Brain pericyte (primary cell): Measurements from ENCODE around the gene PTPN20.
"Not testable (repeated sequence)": the region's sequence is repeated elsewhere in the genome, so short reads cannot be mapped to it uniquely, and the experiment has no call there.

ENCODE experiments used
- DNase-seq: peaks from one replicate; pipeline ENCODE4 v3.0.0-alpha.2; 2012; ENCODE audit warnings: low read depth, low spot score

Gene PTPN20

DNA sequence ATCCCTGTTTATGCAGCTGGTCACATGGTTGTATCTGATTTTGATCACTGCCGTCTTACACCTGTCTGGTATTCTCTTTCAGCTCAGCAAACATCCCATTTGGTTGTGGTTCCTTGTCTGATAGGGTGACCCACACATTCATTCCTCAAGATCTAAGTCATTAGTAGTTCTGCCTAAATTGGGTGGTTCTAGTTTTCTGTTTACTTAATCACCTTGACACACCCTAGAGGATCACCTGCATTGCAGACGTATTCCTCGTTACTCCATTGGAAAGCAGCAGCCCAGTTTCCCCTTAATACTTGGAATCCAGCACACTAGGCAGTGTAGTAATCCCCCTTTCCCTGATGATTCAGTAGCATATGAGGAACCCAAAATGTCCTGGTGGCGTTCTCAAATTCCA lies 41.3 kb downstream of the PTPN20 start:
- DNase-seq: not testable (repeated sequence)

DNA sequence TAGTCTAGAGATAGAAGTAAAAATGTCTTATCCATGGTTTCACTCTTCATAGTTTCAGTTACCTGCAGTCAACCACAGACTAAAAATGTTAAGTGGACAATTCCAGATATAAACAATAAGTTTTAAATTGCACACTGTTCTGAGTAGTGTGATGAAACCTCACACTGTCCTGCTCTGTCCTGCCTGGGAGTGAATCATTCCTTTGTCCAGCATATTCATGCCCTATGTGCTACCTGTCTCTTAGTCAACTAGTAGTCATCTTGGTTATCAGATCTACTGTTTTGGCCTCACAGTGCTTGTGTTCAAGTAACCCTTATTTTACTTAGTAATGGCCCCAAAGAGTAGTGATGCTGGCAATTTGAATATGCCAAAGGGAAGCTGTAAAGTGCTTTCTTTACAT lies 49.5 kb downstream of the PTPN20 start:
- not testable (repeated sequence) for DNase-seq

DNA sequence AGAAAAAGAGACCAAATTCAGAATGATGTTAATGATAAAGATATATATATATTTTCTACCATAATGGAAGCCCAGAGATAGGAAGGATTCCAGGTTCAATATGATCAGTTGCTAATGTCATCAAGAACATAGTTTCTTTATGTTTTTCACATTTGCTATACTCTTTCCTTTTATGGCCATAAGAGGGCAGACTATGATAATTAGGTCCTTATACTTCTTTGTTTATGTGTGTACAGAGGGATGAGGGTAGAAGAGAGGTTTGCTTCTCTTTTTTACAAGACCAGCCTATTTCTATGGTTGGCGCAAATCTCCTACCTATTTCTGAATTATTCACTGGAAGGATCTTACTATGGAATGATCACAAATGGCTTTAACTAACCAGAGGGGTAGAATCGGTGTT lies 52.1 kb downstream of the PTPN20 start:
- not testable (repeated sequence) for DNase-seq

DNA sequence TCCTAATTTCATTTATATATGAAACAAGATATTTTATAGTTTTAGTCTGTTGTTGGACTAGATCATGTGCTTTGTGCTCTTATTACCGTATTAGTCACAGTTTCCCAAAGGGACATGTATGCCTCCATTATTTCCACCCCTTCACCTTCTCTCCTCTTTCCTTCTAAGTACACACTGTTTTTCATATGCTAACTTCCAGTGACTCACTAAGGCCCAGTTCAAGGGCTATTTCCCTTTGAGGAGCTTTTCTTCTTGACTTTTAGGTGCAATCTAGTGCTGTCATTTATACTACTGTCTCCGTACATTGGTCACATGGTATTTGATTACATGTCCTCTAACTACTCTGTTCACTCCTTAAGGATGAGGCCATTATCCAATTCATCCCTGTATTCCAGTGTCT lies 55.8 kb downstream of the PTPN20 start:
- DNase-seq: not testable (repeated sequence)

DNA sequence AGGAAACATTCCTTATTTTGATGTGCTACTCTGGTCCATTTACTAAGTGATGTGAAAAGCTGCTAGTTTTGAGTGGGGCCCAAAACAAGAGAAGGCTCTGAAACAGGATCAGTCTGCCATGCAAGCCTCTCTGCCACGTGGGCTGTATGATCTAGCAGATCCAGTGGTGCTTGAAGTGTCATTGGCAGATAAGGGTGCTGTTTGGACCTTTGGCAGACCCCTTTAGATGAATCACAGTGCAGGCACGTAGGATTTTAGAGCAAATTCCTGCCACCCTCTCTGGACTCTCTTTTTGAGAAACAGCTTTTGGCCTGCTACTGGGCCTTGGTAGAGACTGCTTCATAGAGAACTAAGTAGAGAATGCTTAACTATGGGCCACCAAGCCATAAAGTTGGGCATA lies 69.0 kb downstream of the PTPN20 start:
- not testable (repeated sequence) for DNase-seq

DNA sequence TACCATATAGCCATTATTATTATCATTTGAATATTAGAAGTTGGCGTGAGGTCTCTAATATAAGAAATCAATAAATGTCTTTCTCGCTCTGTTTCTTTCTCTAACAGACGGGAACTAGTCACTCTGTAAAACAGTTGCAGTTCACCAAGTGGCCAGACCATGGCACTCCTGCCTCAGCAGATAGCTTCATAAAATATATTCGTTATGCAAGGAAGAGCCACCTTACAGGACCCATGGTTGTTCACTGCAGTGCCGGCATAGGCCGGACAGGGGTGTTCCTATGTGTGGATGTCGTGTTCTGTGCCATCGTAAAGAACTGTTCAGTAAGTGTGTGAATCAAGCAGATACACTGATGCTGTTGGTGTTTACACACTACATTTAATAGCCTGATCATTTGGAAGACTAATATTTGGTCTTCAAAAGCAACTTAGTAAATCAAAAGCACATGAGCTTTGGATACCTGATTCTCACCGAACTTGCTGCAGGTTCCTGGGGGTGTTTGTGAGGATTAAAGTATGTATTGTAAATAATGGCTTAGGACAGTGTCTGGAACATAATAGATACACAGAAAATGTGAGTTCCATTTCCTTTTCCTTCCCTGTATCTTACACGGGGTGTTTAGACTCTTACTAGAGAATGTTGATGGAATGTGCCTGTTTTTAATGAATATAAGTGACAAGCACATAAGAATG lies 76.2 kb downstream of the PTPN20 start:
- DNase-seq: not testable (repeated sequence)

DNA sequence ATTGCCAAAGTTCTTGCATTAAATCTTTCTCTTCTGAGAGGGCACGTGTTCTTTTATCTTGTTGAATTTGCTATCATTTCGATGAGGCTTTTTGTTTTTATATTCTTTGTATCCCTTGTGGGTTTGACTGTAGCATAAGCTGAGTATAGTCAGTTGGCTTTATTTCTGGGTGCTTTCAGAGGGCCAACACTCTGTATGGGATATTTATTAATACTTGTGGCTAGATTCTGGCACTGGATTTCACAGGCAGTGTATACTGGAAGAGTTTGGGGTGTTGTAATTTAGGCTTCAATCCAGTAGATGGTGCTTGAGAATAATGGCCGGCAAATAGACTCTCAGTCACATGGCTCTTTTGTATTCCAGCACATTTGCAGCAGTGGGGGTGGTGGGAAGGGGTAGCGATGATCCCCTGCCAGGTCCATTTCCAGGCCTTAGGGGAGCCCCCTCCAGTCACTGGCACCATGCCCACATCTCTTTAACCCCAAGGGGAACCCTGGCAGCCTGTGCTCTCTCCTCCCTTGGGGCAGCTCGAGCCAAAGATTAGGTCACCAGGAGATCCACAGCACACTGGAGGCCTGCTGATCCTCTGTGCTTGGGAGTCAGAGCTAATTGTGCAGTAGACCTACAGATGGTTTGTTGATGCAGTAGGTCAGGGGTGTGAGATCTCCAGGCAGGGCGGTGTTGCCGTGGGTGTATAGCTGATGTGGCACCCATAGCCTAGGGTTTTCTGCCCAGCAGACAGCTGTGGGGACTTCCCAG lies 81.8 kb downstream of the PTPN20 start:
- DNase-seq: no peak

DNA sequence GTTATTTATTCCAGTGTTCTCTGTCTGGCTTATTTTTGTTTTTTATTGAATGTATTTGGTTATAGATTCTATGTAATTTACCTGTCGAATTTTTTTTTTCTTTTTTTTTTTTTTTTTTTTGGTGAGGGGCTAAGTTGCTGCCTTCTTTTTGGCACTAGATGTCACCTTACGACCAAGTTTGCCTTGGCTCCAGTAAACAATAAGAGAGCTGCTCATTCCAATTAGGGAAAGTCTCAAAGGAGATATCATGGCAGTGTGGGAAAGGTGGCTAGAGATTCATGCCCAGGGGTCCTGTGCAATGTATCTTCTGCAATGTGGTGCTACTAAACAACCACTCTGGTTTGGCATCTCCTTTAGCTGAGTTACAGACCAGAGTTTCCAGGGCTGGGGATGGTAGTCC lies 84.0 kb downstream of the PTPN20 start:
- no peak for DNase-seq

DNA sequence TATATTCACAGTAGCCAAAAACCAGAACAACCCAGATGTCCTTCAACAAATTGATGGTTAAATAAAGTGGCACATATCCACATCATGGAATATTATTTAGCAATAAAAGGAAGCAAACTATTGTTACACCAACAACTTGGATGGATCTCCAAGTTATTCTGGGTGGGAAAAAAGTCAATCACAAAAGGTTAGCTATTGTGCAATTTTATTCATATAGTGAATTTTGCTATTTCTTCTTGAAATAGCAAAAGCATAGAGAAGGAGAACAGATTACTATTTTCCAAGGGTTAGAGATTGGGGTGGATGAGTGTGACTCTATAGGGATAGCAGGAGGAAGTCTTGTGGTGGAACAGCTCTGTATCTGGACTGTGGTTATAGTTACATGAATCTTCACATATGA lies 87.0 kb downstream of the PTPN20 start:
- DNase-seq: no peak

DNA sequence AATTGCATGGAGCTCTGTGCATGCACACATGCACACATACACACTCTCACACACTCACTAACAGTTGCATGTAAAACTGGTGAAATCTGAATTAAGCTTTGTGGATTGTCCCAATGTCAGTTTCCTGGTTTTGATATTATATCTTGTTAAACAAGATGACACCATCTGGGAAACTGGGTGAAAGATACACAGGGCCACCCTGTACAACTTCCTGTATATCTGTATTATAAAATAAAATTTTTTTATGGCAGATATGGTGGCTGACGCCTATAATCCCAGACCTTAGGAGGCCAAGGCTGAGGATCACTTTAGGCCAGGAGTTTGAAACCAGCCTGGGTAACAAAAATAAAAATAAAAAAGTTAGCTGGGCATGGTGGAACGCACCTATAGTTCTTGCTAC lies 87.4 kb downstream of the PTPN20 start:
- no peak for DNase-seq

DNA sequence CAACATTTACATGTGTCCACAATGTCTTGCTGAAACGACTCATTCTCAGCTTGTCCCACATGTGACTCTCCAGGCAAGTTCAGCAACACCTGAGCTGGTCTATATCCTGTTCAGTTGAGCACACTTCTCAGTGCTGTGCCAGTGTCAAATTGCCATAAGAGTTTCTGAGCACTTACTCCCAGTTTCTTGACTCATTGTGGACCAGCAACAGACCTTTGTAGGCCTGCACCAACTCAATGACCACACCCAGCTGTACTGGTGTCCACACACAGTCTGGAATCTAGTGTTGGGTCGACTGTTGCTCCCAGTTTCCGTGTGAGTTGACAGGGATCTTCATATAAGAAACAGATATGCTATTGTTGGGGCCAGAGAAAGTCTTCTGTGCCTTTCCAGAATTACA lies 88.0 kb downstream of the PTPN20 start:
- no peak for DNase-seq

DNA sequence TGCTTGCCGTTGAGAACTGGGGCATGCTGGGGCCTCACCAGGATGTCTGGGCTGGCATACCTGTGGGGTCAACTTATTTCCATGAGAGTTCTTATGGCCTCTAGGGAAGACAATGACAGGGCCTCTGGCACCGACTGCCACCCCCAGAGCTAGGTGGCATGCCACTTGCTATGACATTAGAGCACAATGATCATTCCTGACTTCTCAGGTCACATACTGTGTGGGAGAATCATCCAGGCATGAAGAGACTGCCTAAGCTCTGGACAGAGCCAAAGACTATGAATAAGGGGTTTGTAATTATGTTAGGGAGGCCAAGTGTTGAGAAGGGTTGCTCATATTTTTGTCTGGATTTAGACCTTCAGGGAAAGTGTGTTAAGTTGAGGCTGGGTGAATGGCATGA lies 97.5 kb downstream of the PTPN20 start:
- no peak for DNase-seq

DNA sequence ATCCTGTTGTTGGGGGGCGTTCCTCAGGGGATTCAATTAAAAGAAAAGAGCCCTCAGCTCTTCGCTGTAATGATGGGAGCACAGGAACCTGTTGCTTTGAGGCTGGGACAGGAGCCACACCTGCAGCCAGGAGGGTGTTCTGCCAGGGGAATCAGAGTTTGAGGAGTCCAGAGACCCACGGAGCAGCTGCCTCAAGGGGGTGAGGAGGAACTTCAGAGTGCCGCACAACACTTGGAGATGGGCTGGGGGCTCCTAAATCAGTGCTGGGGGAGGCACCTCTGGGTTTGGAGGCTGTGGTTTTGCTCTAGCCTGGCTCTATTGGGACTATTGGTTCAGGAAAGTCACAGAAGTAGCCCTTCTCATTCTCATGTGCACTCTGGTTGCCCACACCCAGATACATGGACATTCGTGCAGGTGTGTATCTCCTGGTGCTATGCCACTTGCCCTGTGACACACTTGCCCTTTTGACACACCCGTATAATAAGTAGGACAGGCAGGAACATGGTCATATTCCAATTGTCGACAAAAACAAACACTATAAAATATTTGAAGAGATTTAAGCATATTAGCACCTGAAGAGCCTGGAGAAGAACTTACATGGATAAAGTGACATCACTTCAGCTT lies 98.1 kb downstream of the PTPN20 start:
- DNase-seq: no peak

DNA sequence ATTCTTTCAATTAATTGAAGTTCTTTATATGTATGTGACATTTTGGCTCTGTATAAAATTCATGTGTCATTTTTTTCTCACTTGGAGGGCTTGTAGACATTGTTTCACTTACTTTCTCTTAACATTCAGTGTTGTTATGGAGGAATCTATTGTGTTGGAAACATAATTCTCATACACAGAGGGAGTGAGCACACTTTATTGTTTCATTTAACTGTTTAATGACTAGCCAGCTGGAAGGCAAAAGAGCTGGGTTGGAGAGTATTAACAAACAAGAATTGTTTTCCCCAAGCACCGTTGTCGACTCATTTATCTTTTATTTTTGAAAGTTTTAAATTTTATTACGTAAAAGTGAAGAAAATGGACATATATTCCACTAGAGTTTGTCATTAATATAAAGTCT lies 98.8 kb downstream of the PTPN20 start:
- DNase-seq: no peak

DNA sequence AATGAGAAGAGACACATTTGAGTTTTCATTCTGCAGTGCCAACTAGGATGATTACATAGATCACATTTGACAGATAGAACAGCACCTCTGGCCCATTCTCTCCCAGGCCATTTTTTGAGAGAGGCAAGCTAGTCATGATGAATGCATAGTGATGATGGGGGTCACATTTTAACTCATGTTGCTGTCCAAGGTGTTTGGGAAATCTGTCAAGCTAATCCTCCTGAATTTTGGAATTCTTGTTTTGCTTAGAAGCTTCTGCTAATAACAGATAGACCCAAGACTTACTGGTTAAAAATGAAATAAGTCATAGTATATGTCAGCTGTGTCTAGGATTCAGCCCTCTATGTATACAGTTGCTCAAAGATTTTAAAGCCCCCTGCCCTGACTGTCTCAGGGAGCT lies 101.0 kb downstream of the PTPN20 start:
- DNase-seq: no peak

DNA sequence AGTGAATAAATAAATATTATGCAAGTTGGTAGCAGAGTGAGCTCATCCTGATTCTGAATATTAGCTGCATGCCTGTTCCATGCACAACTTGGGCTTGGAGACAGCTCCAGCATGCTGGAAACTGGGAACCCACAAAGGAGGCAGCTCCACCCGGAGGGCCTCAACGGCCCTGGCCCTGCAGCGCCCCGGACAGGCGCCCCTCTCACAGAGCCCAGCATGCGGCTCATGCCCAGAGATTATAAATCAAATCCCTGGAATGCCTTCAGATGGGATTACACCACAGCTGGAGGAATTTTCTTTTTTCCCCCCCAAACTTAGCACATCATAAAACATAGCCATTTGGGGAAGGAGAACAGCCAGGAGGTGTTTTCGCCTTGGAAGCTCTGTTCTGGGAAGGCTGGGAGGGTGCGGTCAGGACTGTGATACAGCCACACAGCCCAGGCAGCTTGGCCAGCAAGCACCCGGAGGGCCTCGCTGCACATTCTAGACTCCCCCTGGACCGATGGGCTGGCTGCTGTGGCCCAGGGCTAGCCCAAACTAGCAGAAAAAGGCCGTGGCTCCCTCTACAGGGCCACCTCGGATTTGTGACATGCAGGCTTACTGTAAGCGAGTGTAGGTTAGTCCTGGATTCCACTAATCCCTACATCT lies 102.4 kb downstream of the PTPN20 start:
- no peak for DNase-seq

DNA sequence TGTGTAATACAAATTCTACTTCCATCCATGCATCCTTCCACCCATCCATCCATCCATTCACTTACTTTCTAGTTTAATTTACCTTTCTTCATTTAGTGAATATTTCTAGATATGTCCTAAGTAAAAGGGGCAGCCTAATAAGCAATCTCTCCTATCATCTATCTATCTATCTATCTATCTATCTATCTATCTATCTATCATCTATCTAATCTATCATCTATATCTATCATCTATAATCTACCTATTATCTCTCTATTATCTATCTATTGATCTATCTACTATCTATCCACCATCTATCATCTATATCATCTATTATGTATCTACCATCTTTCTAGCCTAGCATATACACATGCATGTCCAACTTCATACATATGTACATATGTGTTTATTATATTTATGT lies 104.2 kb downstream of the PTPN20 start:
- no peak for DNase-seq

DNA sequence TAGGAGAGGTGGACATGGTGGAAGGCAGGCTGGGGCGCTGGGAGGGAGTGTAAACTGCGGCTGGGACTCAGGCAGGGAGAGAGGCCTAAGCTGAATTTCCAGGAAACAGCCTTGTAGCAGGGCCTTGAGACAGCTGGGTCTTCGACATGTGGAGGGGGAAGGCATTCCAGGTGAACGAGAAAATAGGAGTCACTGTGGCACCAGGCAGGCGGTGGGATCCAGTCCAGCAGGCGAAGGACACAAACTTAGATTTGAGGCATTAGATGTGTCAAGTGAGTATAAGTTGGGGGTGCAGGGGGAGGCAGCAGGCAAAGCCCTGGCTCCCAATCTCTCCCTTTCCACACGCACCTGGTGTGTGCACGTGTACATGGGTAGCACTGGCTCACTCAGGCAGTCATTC lies 105.3 kb downstream of the PTPN20 start:
- DNase-seq: no peak

DNA sequence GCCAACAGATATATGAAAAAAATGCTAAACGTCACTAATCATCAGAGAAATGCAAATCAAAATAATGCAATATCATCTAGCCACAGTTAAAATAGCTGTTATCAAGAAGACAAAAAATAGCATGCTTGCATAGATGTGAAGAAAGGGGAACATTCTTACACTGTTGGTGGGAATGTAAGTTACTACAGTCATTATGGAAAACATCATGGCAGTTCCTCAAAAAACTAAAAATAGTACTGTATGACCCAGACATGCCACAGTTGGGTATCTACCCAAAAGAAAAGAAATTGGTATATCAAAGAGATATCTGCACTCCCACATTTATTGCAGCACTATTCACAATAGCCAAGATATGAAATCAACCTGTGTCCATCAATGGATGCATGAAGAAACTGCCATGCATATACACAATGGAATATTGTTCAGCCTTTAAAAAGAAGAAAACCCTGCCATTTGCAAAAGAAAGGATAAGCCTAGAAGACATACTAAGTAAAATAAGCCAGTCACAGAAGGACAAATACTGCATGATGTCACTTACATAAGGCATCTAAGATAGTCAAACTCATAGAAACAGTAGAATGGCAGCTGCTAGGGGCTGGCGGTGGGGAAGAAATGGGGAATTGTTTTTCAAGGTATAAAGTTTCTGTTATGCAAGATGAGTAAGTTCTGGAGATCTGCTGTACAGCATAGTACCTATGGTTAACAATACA lies 107.0 kb downstream of the PTPN20 start:
- DNase-seq: no peak

DNA sequence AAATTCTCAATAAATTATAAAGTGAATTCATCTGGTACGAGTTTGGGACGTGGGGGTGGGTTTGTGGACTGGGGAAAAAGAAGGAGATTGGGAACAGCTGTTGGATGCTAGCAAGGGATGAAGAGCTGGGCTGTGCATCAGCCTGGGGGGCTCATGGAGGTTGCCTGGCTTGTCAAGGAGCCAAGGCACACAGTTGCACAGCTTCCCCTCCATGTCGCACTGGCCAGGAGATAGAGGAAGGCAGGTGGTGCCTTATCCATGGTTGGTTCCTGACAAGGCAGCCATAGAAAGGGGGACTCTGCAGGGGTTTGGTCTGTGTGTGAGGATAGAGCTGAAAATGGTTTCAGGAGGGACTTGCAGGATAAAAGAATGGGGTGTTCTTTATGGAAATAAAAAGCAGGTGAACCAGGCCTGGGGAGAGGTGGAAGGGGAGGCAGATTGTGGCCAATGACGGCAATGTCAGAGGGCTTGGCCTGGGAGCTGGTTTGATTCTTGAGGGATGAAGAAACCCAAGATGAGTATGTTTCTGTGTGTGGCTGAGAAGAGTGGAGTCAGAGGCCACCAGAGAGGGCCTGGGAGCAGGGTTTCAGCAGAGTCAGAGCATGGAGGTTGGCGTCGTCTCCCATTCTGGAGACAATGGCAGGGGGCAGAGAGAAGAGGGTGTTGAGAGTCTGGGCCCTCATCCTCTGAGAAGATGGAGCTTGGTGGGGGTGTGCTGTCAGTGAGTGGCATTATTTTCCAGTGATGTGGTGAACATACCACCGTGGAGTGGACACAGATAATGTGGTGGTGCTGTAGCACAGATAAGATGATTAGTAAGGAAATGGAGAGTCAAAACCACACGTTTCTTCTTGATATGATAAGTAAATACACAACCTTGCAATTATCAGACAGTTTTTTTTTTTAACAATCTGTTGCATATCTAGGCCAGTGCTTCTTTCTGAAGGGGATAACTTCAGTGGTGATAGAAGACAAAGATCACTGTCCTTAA lies 108.2 kb downstream of the PTPN20 start:
- DNase-seq: no peak

DNA sequence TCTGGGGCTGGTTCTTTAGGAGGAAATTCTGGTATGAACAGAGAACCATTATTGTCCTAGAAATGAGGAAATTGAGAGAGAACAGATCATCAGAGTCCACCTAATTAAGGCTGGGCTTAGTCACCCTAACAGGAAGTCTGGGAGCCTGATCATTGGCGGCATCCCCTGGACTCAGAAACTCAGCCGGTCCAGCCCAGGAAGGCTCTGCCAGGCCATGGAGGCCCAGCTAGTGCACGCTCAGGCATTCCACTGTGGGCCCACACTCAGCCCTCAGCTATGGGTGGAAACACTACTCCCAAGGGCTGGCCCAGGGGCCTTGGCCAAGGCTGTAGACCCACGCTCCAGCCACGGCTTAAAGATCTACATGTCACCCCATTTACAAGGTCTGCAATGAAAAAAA lies 109.2 kb downstream of the PTPN20 start:
- DNase-seq: no peak
